ENCODE results near the gene IFNL4. TPM values are rescaled to one million over a fixed set of nuclear protein-coding genes. Genes with fewer than 3 reads are reported as not detected.

Gene IFNL4
- total RNA-seq, 1 experiment from 2014 or later, result not detected

DNA sequence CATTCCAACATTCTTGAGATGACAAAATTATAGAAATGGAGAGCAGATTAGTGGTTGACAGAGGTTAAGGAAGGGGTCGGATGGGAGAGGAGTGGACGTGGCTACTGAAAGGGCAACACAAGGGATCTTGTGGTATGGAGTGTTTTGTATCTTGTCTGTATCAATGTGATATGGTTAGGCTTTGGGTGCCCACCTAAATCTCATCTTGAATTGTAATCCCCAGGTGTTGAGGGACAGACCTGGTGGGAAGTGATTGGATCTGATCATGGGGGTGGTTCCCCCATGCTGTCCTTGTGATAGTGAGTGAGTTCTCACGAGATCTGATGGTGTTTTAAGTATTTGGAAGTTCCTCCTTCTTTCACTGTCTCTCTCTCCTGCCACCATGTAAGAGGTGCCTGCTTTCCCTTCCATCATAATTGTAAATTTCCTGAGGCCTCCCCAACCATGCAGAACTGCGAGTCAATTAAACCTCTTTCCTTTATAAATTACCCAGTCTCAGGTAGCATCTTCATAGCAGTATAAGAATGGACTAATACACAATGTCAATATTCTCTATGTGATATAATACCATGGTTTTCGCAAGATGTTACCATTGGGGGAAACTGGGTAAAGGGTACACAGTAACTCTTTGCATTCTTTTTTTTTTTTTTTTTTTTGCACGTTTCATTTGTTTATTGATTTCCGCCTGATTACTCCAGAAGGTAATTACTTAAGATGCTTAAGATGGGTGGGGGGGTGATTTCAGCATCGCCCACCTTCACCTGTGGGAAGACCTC, 4.9 kb upstream of the IFNL4 start:
- Histone ChIP-seq H3K27ac (ENCODE audit: insufficient read length, low read depth, low read length) (no peak overlapping the region), H2BK5ac (ENCODE audit: insufficient read length, low read length) (no peak overlapping the region), H2AK5ac (ENCODE audit: insufficient read length, low read length) (no peak overlapping the region), H2BK15ac (ENCODE audit: low read depth, low read length) (no peak overlapping the region), H3K23me2 (ENCODE audit: insufficient read length, low read depth, low read length, poor library complexity, severe bottlenecking) (no peaks in the 10 kb centered on the region), H3T11ph (ENCODE audit: low read length) (no peak overlapping the region), H4K20me1 (ENCODE audit: control insufficient read depth, insufficient read depth, insufficient read length) (no peaks in the 10 kb centered on the region), H3K4me2 (ENCODE audit: insufficient read depth, insufficient read length, low read length) (no peak overlapping the region), H2AFZ (ENCODE audit: low read length) (no peak overlapping the region), H3K4ac (ENCODE audit: low read depth, low read length) (no peak overlapping the region), H4K91ac (ENCODE audit: insufficient read length, low read depth, low read length) (no peak overlapping the region), H2BK12ac (ENCODE audit: insufficient read length, low read depth, low read length) (no peak overlapping the region), H3K56ac (ENCODE audit: insufficient read length, low read depth, low read length) (no peak overlapping the region), H3K14ac (ENCODE audit: insufficient read depth, low read length) (no peak overlapping the region), H3K79me2 (ENCODE audit: insufficient read depth, low read length) (no peaks in the 10 kb centered on the region), H2BK20ac (ENCODE audit: low read depth, low read length, poor library complexity, severe bottlenecking) (no peak overlapping the region), H3K23ac (ENCODE audit: insufficient read length, low read depth, low read length) (no peak overlapping the region), H3K79me1 (ENCODE audit: insufficient read depth, low read depth, low read length, poor library complexity, severe bottlenecking) (no peaks in the 10 kb centered on the region), H3K4me1 (ENCODE audit: insufficient read depth, low read length) (no peaks in the 10 kb centered on the region), H3K18ac (ENCODE audit: insufficient read length, low read depth, low read length) (no peak overlapping the region), H3K27me3 (ENCODE audit: insufficient read depth, low read length) (peaks cover 18% of the 10 kb centered on the region; the same call in 1 of the 2 replicates), H4K8ac (replicated peaks; ENCODE audit: insufficient read length, low read depth, low read length) (no peak overlapping the region), H4K5ac (ENCODE audit: insufficient read length, low read depth, low read length) (no peak overlapping the region), H3K9me3 (ENCODE audit: control insufficient read depth, low read depth, low read length) (no peaks in the 10 kb centered on the region), H3K9ac (ENCODE audit: extremely low read depth, insufficient read length, low read length) (no peak overlapping the region), H2BK120ac (ENCODE audit: low read depth, low read length, poor library complexity, severe bottlenecking) (no peak overlapping the region)
- DNase-seq, result no peak
- H3K4me1 Mint-ChIP-seq, result peaks cover 0 to 2% of the 10 kb centered on the region in 2 experiments; a peak in 1 of 4 replicates
- no peaks in the 10 kb centered on the region for H3K36me3 Mint-ChIP-seq (ENCODE audit: insufficient read depth in 1 of 3, low read depth in 3 of 3)
- no peak overlapping the region for H3K4me3 Mint-ChIP-seq
- peaks cover 89% of the 10 kb centered on the region for H3K27me3 Mint-ChIP-seq (ENCODE audit: low read depth)
- TF ChIP-seq, protein P1, sequence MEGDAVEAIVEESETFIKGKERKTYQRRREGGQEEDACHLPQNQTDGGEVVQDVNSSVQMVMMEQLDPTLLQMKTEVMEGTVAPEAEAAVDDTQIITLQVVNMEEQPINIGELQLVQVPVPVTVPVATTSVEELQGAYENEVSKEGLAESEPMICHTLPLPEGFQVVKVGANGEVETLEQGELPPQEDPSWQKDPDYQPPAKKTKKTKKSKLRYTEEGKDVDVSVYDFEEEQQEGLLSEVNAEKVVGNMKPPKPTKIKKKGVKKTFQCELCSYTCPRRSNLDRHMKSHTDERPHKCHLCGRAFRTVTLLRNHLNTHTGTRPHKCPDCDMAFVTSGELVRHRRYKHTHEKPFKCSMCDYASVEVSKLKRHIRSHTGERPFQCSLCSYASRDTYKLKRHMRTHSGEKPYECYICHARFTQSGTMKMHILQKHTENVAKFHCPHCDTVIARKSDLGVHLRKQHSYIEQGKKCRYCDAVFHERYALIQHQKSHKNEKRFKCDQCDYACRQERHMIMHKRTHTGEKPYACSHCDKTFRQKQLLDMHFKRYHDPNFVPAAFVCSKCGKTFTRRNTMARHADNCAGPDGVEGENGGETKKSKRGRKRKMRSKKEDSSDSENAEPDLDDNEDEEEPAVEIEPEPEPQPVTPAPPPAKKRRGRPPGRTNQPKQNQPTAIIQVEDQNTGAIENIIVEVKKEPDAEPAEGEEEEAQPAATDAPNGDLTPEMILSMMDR (conservative IDR thresholded peaks at IDR 0.05), result no peak
- no CpG with 5 or more reads among the region's 8 CpGs for WGBS (ENCODE audit: extremely low coverage, insufficient read length, low lambda C conversion rate)
- no peaks in the 10 kb centered on the region for H3K9me3 Mint-ChIP-seq
- no peak overlapping the region for H3K27ac Mint-ChIP-seq
